ENCODE measurements around the gene SPATA16.

DNA sequence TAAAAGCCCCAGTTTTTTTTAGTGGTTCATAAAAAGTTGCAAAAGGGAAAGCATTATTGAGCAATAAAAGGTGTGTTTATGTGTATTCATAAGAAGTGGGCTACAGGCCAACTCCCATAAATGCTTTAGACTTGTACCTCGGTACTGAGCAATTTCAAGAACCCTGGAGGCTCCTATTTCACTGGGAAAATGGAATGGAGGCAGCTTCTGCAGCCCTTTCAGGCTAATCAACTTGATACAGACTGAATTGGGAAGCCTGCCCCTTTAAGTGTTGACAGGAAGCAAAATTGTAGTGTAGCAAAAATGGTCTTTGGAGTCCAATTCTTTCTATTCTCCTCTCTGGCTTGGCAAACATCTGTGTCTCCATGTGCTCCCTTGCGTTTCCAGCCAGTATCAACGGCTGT, 271.7 kb downstream of the SPATA16 start:
- TF ChIP-seq ZNF274 (IDR thresholded peaks at IDR 0.05; ENCODE audit: low read depth, low read length), result no peak
- no peak for TF ChIP-seq YY1 (IDR thresholded peaks at IDR 0.05; ENCODE audit: insufficient read depth, insufficient read length)
- no peak for TF ChIP-seq SUZ12 (IDR thresholded peaks at IDR 0.05; ENCODE audit: extremely low read depth, insufficient read depth, insufficient read length)

Data from NT2/D1 (cell line).